GM12801 (cell line): ENCODE data around the gene RAP1A.

ENCODE experiments used
- CTCF ChIP-seq: IDR thresholded peaks from one replicate; pipeline ENCODE4 v1.5.1; 2011; ENCODE audit warnings: control low read depth; ENCODE audit not compliant: insufficient read length; ENCODE audit errors: extremely low read depth

The RAP1A gene

DNA sequence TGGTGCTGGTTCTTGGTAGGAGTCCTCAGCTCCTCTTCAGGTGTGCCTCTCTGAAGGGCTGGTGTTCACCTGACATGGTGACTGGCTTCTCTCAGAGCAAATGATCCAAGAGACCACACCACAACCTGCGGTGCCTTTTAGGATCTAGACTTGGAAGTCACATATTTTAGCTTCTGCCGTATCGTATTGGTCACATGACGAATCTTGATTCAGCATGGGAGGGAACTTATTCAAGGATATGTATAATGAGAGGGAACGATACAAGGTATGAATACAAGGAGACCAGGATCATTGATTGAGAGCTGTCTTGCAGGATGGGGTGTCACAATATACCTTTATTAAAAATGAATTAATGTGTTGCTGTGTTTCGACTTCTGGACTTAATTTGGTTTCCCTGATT lies 58.0 kb downstream of the RAP1A start:
- no peak for TF ChIP-seq CTCF

GRCh38 chr1:111679541-111679940 lies 60.0 kb downstream of the RAP1A start:
- TF ChIP-seq CTCF: no peak

GRCh38 chr1:111690306-111690617 lies 70.7 kb downstream of the RAP1A start:
- no peak for TF ChIP-seq CTCF

DNA sequence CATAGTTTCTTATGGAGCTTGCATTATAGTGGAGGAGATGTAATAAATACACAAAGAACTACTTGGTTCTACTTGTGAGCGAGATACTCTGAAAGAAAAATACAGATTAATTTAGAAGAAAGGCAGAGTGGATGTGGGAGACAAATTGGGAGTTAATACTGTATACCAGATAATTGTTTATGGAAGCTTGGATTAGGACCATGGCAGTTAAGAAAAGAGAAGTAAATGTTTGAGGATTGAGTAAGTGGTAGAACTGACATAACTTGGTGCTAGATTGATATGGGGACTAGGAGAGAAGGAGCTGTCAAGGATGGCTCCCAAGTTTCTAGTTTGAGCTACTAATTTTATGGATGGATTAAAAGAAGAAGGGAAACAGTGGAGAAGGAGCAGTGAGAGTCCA lies 72.3 kb downstream of the RAP1A start:
- TF ChIP-seq CTCF: no peak

- TF ChIP-seq CTCF: no peak
Observed at GRCh38 chr1:111695801-111696200, 76.2 kb downstream of the RAP1A start.

- no peak for TF ChIP-seq CTCF
Observed at GRCh38 chr1:111696330-111696729, 76.7 kb downstream of the RAP1A start.

GRCh38 chr1:111699268-111699667 lies 79.7 kb downstream of the RAP1A start:
- TF ChIP-seq CTCF: no peak

GRCh38 chr1:111702504-111703050 lies 83.0 kb downstream of the RAP1A start:
- no peak for TF ChIP-seq CTCF
